Measurements from ENCODE around the gene ZDHHC16.

DNA sequence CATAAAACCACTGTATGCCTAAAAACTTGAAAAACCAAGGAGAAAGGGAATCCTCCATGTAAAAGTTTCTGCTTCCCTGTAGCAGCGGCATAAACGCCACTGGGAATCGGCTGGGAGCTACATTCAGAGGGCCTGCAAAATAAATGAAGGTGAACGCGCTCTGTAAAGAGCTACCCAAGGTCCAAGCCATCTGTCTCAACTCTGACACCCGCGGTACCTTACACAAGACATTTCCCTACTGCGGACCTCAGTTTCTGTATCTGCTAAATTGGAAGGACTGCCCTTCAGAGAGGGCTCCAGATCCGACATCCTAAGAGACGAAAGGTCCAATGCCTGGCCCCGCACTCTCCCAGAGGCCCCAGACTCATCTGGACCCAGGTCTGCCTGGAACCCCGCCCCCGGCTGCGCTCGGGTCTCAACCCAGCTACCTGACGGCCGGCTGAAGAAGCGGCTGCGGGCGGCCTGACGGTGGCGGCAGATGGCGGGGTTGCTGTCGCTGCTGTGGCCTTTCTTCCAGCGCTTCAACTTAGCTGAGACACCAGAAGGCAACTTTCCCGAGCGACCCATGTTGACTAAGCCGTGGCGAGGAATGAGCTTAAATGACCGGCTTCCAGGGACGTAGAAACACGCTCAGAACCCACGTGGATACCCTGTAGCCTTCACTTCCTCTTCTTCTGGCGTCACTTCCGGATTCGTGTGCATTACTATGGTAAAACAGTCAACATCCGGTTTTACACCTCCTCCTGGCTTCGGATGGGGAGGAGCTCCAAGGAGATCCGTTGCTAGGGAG, 45.1 kb upstream of the ZDHHC16 start, which contains the start of gene RRP12:
- TF ChIP-seq POLR2A (IDR thresholded peaks at IDR 0.05; ENCODE audit: low read depth, low read length) (peak; percentile 87), POLR2AphosphoS5 (IDR thresholded peaks at IDR 0.05; ENCODE audit: low read depth, low read length) (peak; percentile 72)
